Subcutaneous abdominal adipose tissue (tissue), 5 donors: Measurements from ENCODE around the gene SECISBP2.
"Not testable (repeated sequence)": the region's sequence is repeated elsewhere in the genome, so short reads cannot be mapped to it uniquely, and the experiment has no call there.

Experiments
- H3K27ac ChIP-seq: one replicate; pipeline ENCODE4 v1.7.0; 2013; ENCODE audit warnings: low read depth, mild to moderate bottlenecking, inconsistent platforms, low read length, moderate library complexity
- H3K27me3 ChIP-seq, 5 donors: one replicate each; pipeline ENCODE4 v1.7.0; 2013; ENCODE audit warnings: low read length in 5 of 5, inconsistent platforms in 1 of 5; ENCODE audit not compliant: control insufficient read depth in 5 of 5, insufficient read depth in 4 of 5
- H3K36me3 ChIP-seq, 5 donors: one replicate each; pipeline ENCODE4 v1.7.0; 2013; ENCODE audit warnings: low read length in 5 of 5; ENCODE audit not compliant: control insufficient read depth in 5 of 5, insufficient read depth in 5 of 5
- H3K4me1 ChIP-seq, 5 donors: one replicate each; pipeline ENCODE4 v1.7.0; 2013; ENCODE audit warnings: low read length in 5 of 5, mild to moderate bottlenecking in 3 of 5, moderate library complexity in 1 of 5; ENCODE audit not compliant: control insufficient read depth in 5 of 5, insufficient read depth in 5 of 5
- H3K4me3 ChIP-seq, 5 donors: one replicate each; pipeline ENCODE4 v1.7.0; 2013; ENCODE audit warnings: low read length in 5 of 5, low read depth in 1 of 5
- H3K9ac ChIP-seq, 5 donors: one replicate each; pipeline ENCODE4 v1.7.0; 2013; ENCODE audit warnings: low read length in 5 of 5, mild to moderate bottlenecking in 4 of 5, moderate library complexity in 3 of 5
- H3K9me3 ChIP-seq, 5 donors: one replicate each; pipeline ENCODE4 v1.7.0; 2013; ENCODE audit warnings: low read length in 5 of 5; ENCODE audit not compliant: control insufficient read depth in 5 of 5
- donor health status: healthy.
- donor health status: healthy.
- donor health status: healthy.
- donor health status: healthy.
- donor health status: healthy.

SECISBP2 gene

DNA sequence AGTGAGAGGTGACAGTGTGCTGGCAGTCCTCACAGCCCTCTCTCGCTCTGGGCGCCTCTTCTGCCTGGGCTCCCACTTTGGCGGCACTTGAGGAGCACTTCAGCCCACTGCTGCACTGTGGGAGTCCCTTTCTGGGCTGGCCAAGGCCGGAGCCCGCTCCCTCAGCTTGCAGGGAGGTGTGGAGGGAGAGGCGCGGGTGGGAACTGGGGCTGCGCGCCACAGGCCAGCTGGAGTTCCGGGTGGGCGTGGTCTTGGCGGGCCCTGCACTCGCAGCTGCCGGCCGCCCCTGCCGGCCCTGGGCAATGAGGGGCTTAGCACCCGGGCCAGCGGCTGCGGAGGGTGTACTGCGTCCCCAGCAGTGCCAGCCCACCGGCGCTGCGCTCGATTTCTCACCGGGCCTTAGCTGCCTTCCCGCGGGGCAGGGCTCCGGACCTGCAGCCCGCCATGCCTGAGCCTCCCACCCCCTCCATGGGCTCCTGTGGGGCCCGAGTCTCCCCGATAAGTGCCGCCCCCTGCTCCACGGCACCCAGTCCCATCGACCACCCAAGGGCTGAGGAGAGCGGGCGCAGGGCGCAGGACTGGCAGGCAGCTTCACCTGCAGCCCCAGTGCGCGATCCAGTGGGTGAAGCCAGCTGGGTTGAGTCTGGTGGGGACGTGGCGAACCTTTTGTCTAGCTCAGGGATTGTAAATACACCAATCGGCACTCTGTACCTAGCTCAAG, 35.9 kb upstream of the SECISBP2 start:
- not testable (repeated sequence) for H3K4me1 ChIP-seq, H3K36me3 ChIP-seq, H3K9me3 ChIP-seq, H3K27ac ChIP-seq, H3K9ac ChIP-seq, H3K27me3 ChIP-seq
- peak overlapping the region in 3 of 5 donors; percentile 22 to 47 (median 44) for H3K4me3 ChIP-seq

DNA sequence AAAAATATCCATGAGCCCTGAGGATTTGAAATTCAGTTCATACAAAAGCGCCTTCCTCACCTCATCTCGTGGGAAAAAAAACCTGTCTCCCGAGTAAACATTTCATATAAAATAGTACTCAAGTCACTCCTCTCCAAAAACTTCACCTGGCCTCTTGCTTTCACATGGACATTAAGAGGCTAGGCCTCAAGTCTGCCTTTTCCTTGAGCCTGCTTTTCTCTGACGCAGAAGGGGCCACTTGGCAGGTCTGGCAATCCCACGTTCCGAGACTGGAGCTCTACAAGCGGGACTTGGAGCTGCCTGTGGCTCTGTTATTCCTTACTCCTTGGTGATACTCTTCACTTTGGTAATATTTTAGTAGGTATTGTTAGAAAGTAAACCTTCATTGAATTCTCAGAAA, 34.2 kb upstream of the SECISBP2 start:
- no peak overlapping the region for H3K9ac ChIP-seq
- H3K36me3 ChIP-seq = no peaks in the 10 kb centered on the region
- H3K4me1 ChIP-seq = peaks cover 0 to 4% (median 3%) of the 10 kb centered on the region in 5 donors
- H3K4me3 ChIP-seq = no peak overlapping the region
- no peaks in the 10 kb centered on the region for H3K27me3 ChIP-seq
- no peak overlapping the region for H3K27ac ChIP-seq
- no peaks in the 10 kb centered on the region for H3K9me3 ChIP-seq

DNA sequence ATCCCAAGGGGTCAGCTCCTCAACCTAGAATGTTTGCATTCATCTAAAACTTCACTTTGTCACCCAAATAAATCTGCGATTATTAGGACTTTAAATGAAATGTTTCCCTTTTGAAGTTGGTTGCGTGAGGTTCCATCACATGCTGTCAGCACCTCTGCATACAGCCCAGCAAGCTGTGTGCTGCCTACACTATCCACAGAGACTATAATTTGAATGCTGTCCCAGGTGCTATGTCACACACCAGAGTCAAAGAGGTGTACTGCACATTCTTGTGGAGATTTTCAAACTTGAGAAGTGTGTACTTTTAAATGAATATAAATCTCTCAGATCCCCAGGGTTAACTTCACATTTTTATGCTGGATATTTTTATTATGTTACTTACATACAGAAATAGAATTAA, 26.6 kb upstream of the SECISBP2 start:
- no peak overlapping the region for H3K27ac ChIP-seq
- peaks cover 2 to 4% (median 3%) of the 10 kb centered on the region in 5 donors for H3K9me3 ChIP-seq
- no peaks in the 10 kb centered on the region for H3K27me3 ChIP-seq
- H3K36me3 ChIP-seq = no peaks in the 10 kb centered on the region
- no peak overlapping the region for H3K4me3 ChIP-seq
- no peak overlapping the region for H3K9ac ChIP-seq
- no peaks in the 10 kb centered on the region for H3K4me1 ChIP-seq

DNA sequence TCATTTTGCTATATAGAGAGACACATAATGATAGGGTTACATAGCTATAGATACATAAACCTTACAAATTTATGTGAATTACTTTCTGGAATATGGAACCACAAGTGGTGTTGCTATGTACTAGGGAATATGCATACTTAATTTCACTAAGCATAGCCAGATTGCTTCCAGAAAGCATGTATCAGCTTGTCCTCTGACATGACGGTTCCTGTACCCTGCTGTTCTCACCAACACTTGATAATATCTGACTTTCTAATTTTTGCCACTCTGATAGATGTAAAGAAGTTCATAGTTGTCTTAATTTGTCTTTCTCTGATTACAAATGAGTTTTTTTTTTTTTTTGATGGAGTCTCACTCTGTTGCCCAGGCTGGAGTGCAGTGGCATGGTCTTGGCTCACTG, 25.3 kb upstream of the SECISBP2 start:
- H3K4me1 ChIP-seq = no peaks in the 10 kb centered on the region
- no peaks in the 10 kb centered on the region for H3K27me3 ChIP-seq
- no peak overlapping the region for H3K27ac ChIP-seq
- H3K4me3 ChIP-seq = no peak overlapping the region
- H3K9me3 ChIP-seq = peaks cover 2 to 4% (median 3%) of the 10 kb centered on the region in 5 donors
- H3K9ac ChIP-seq = no peak overlapping the region
- H3K36me3 ChIP-seq = no peaks in the 10 kb centered on the region

DNA sequence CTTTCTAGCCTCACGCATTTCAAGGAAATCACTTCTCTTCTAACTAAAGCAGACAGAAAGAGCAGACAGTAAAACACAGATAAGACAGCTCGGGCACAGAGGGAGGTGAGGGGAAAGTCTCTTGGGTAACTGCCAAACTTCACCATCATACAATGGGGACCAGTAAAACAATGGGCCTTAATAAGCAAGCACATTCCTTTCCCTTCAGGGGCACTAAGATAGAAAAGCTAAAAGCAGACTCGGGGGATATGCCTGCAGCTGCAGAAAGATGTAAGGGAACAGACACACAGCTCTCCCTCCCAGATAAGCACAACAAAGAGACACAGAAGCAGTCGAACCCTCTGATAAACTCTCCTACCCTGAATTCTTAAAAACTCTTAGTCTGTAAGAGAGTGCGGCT, 22.9 kb upstream of the SECISBP2 start:
- Histone ChIP-seq H3K27ac (no peak overlapping the region), H3K36me3 (no peaks in the 10 kb centered on the region), H3K9ac (no peak overlapping the region), H3K4me1 (no peaks in the 10 kb centered on the region), H3K4me3 (no peak overlapping the region), H3K27me3 (no peaks in the 10 kb centered on the region), H3K9me3 (peaks cover 2 to 4% (median 3%) of the 10 kb centered on the region in 5 donors)

DNA sequence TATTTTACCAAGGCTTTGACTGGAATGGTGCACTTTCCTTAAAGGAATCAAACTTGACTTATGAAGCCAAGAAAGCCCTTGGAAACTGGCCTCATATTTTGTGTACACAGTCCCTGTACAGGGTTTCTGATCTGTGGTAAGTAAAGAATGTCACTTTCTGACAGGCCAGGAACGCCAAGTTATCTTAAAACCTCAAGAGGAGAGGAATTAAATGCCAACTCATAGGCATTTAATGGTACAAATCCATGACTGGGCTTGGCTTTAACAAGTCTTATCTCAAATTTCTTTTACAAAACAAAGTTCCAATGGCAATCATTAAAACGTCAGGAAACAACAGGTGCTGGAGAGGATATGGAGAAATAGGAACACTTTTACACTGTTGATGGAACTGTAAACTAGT, 16.3 kb upstream of the SECISBP2 start:
- not testable (repeated sequence) for H3K27me3 ChIP-seq, H3K36me3 ChIP-seq, H3K4me1 ChIP-seq, H3K4me3 ChIP-seq, H3K9me3 ChIP-seq, H3K27ac ChIP-seq, H3K9ac ChIP-seq

DNA sequence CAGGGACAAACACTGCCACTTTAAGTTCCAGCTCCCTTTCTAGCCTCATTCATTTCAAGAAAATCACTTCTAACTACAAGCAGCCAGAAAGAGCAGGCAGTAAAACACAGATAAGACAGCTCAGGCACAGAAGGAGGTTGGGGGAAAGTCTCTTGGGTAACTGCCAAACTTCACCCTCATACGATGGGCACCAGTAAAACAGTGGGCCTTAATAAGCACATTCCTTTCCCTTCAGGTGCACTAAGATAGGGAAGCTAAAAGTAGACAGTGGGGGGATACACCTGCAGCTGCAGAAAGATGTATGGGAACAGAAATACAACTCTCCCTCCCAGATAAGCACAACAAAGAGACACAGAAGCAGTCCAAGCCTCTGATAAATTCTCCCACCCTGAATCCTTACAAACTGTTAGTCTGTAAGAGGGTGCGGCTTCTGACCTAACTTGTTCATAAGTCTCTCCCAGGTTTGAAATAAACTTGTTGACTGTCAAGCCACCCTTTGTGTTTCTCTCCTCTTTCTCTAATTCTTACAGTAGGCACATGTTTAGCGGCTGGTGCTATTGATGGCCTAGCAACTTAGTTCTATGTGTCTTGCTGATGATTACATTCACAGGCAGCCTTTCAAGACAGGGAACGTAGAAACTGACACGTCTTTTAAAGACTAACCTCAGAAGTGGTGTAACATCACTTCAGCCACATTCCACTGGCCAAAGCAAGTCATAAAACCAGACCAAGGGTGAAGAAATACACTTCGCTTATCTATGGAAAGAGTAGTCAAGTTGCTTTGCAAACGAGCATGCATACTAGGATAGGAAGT, 14.1 kb upstream of the SECISBP2 start:
- Histone ChIP-seq H3K36me3 (peaks cover 0 to 8% (median 0%) of the 10 kb centered on the region in 5 donors), H3K4me3 (no peak overlapping the region), H3K27me3 (no peaks in the 10 kb centered on the region), H3K9ac (no peak overlapping the region), H3K27ac (no peak overlapping the region), H3K4me1 (peaks cover 0 to 3% (median 0%) of the 10 kb centered on the region in 5 donors), H3K9me3 (no peaks in the 10 kb centered on the region)

DNA sequence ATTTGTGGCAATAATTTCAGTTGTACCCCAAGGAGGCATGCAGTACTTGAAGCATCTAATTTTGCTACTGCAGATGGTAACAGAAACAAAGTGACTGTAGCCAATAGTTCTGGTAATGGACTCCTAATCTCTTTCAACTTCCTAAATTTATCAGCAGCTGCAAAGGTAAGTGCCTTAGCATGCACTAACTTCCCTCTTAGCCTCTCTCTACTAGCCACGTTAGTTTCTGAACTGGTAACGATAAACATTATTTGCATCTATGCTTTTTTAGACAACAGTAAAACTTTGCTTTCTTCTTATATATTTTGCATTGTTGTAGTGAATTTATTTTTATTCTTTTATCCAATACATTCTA, 13.5 kb upstream of the SECISBP2 start:
- Histone ChIP-seq H3K27me3 (no peaks in the 10 kb centered on the region), H3K27ac (no peak overlapping the region), H3K9me3 (no peaks in the 10 kb centered on the region), H3K36me3 (peaks cover 0 to 8% (median 0%) of the 10 kb centered on the region in 5 donors), H3K4me1 (peaks cover 0 to 7% (median 4%) of the 10 kb centered on the region in 5 donors), H3K9ac (no peak overlapping the region), H3K4me3 (no peak overlapping the region)

DNA sequence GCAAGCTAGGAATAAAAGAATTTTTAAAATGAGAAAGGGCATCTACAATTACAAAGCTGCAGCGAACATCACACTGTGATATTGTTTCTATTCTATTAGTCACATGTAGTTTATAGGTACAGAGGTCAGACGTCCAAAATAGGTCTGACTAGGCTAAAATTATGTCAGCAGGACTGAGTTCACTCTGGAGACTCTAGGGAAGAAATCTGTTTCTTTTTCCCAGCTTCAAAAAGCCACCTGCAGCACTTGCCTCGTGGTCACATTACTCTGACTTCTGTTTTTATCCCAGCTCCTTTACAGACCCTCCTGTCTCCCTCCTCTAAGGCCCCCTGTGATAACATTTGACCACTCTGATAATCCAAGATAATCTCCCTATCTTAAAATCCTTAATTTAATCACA, 12.4 kb upstream of the SECISBP2 start:
- no peaks in the 10 kb centered on the region for H3K9me3 ChIP-seq
- peaks cover 0 to 8% (median 0%) of the 10 kb centered on the region in 5 donors for H3K36me3 ChIP-seq
- peaks cover 0 to 9% (median 8%) of the 10 kb centered on the region in 5 donors for H3K4me1 ChIP-seq
- no peaks in the 10 kb centered on the region for H3K27me3 ChIP-seq
- H3K9ac ChIP-seq = no peak overlapping the region
- H3K27ac ChIP-seq = no peak overlapping the region
- no peak overlapping the region for H3K4me3 ChIP-seq

DNA sequence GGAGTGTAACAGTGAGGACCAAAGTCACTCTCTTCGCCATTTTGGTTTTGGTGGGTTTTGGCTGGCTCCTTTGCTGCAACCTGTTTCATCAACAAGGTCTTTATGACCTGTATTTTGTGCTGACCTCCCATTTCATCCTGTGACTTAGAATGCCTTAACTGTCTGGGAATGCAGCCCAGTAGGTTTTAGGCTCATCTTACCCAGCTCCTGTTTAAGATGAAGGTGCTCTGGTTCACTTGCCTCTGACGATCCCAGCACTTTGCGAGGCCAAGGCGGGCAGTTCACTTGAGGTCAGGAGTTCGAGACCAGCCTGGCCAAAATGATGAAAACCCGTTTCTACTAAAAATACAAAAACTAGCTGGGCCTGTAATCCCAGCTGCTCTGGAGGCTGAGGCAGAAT, 9.1 kb upstream of the SECISBP2 start:
- no peak overlapping the region for H3K4me3 ChIP-seq
- H3K27ac ChIP-seq = peak overlapping the region; percentile 100
- H3K4me1 ChIP-seq = peaks cover 0 to 21% (median 19%) of the 10 kb centered on the region in 5 donors
- H3K27me3 ChIP-seq = peaks cover 0 to 5% (median 0%) of the 10 kb centered on the region in 5 donors
- H3K9me3 ChIP-seq = no peaks in the 10 kb centered on the region
- no peak overlapping the region for H3K9ac ChIP-seq
- H3K36me3 ChIP-seq = peaks cover 0 to 8% (median 0%) of the 10 kb centered on the region in 5 donors
